IMR-90 (cell line): ENCODE results near the gene ZFYVE28.

Source experiments
- FOS ChIP-seq: fragments of 150-350 bp; IDR thresholded peaks from 2 replicates; pipeline ENCODE4 v1.6.1; 2016; ENCODE audit warnings: low read depth, low read length
- RFX5 ChIP-seq: IDR thresholded peaks from 2 replicates; pipeline ENCODE4 v1.8.0; 2012; ENCODE audit warnings: low read depth, mild to moderate bottlenecking, low read length, moderate library complexity
- TF ChIP-seq, protein P1 (sequence below): conservative IDR thresholded peaks from 2 replicates; pipeline ENCODE4 v1.5.1; 2012; ENCODE audit warnings: mild to moderate bottlenecking, low read depth, low read length, improper control_type of control experiment

DNA sequence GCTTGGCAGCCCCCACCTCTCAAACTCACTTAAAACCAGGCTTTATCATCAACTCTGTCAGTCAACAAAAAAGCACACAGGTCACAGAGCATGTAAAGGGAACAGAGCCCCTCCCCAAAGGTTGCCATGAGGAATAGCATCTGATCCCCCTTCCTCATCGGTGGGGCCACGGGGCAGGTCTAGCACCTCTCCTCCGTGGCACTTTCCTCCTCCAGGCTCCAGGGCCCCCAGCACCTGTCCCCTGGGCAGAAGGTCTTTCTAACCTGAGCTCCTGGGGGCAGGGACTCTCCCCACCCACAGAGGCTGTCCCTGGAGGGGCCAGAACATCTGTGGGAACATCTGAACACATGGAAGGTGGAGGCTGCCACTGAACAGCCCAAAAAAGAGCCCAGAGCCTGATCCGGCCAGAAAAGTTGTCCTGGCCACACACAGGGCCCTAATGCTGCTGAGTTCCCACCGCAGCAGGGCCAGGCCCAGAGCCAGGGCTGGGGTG is 65.7 kb downstream of the ZFYVE28 start:
- TF ChIP-seq RFX5 (no peak), FOS (no peak)
- TF ChIP-seq, protein P1, sequence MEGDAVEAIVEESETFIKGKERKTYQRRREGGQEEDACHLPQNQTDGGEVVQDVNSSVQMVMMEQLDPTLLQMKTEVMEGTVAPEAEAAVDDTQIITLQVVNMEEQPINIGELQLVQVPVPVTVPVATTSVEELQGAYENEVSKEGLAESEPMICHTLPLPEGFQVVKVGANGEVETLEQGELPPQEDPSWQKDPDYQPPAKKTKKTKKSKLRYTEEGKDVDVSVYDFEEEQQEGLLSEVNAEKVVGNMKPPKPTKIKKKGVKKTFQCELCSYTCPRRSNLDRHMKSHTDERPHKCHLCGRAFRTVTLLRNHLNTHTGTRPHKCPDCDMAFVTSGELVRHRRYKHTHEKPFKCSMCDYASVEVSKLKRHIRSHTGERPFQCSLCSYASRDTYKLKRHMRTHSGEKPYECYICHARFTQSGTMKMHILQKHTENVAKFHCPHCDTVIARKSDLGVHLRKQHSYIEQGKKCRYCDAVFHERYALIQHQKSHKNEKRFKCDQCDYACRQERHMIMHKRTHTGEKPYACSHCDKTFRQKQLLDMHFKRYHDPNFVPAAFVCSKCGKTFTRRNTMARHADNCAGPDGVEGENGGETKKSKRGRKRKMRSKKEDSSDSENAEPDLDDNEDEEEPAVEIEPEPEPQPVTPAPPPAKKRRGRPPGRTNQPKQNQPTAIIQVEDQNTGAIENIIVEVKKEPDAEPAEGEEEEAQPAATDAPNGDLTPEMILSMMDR = no peak
